Stimulated activated effector memory CD8-positive, alpha-beta T cell treated with anti-CD3 and anti-CD28 coated beads, Interleukin-12 subunit alpha, Interleukin-12 subunit beta, amount 100 ng/mL, for 72 hours (primary cell): ENCODE results near the gene GSDME.

Experiments used
- ATAC-seq: fragments of 150-1000 bp; cut with Tn5 transposase; 2 replicates; pipeline ENCODE4 v1.10.0; 2021
- DNase-seq, 2 donors: peaks; one replicate each; pipeline ENCODE4 v3.0.0; 2021 to 2022; ENCODE audit warnings: low spot score in 2 of 2
- H3K27ac Mint-ChIP-seq: one replicate; pipeline ENCODE4 v1.8.0; 2022; ENCODE audit warnings: mild to moderate bottlenecking, mixed read lengths
- H3K36me3 Mint-ChIP-seq: one replicate; pipeline ENCODE4 v1.8.0; 2022; ENCODE audit warnings: mild to moderate bottlenecking, mixed read lengths
- H3K4me1 Mint-ChIP-seq: one replicate; pipeline ENCODE4 v1.8.0; 2022; ENCODE audit warnings: mixed read lengths
- H3K4me3 Mint-ChIP-seq: one replicate; pipeline ENCODE4 v1.8.0; 2022; ENCODE audit warnings: mild to moderate bottlenecking, mixed read lengths
- H3K9me3 Mint-ChIP-seq: one replicate; pipeline ENCODE4 v1.8.0; 2022; ENCODE audit warnings: mixed read lengths

The GSDME gene

GRCh38 chr7:24692592-24692991 lies 64.7 kb downstream of the GSDME start:
- ATAC-seq = no peak
- DNase-seq = no peak
- Mint-ChIP-seq H3K4me1 (no peaks in the 10 kb centered on the region), H3K27ac (no peak overlapping the region), H3K36me3 (peaks cover 10% of the 10 kb centered on the region), H3K9me3 (no peaks in the 10 kb centered on the region), H3K4me3 (no peak overlapping the region)

- ATAC-seq (no peak), DNase-seq (no peak)
- no peak overlapping the region for H3K4me3 Mint-ChIP-seq
- H3K9me3 Mint-ChIP-seq = no peaks in the 10 kb centered on the region
- H3K36me3 Mint-ChIP-seq = peaks cover 11% of the 10 kb centered on the region
- peaks cover under 1% of the 10 kb centered on the region for H3K4me1 Mint-ChIP-seq
- H3K27ac Mint-ChIP-seq = no peak overlapping the region
Observed at GRCh38 chr7:24690251-24690650, 67.0 kb downstream of the GSDME start.

GRCh38 chr7:24685708-24686107 lies 71.6 kb downstream of the GSDME start:
- ATAC-seq (no peak), DNase-seq (no peak)
- Mint-ChIP-seq H3K9me3 (no peaks in the 10 kb centered on the region), H3K27ac (no peak overlapping the region), H3K4me1 (peaks cover 6% of the 10 kb centered on the region), H3K4me3 (no peak overlapping the region), H3K36me3 (peaks cover 11% of the 10 kb centered on the region)

- peak overlapping the region; percentile 4 for H3K27ac Mint-ChIP-seq
- ATAC-seq (no peak), DNase-seq (no peak)
- no peaks in the 10 kb centered on the region for H3K36me3 Mint-ChIP-seq
- H3K9me3 Mint-ChIP-seq = no peaks in the 10 kb centered on the region
- H3K4me1 Mint-ChIP-seq = no peaks in the 10 kb centered on the region
- no peak overlapping the region for H3K4me3 Mint-ChIP-seq
Observed at GRCh38 chr7:24670782-24671181, 86.5 kb downstream of the GSDME start.

GRCh38 chr7:24669971-24670591 lies 87.2 kb downstream of the GSDME start:
- no peaks in the 10 kb centered on the region for H3K9me3 Mint-ChIP-seq
- no peak for DNase-seq
- no peak for ATAC-seq
- no peak overlapping the region for H3K4me3 Mint-ChIP-seq
- H3K4me1 Mint-ChIP-seq = no peaks in the 10 kb centered on the region
- no peaks in the 10 kb centered on the region for H3K36me3 Mint-ChIP-seq
- H3K27ac Mint-ChIP-seq = peak overlapping the region; percentile 4

- Mint-ChIP-seq H3K27ac (no peak overlapping the region), H3K4me1 (no peaks in the 10 kb centered on the region), H3K36me3 (peaks cover 6% of the 10 kb centered on the region), H3K9me3 (no peaks in the 10 kb centered on the region), H3K4me3 (no peak overlapping the region)
- no peak for DNase-seq
- ATAC-seq = no peak
Observed at GRCh38 chr7:24668927-24669635, 88.2 kb downstream of the GSDME start.

- Mint-ChIP-seq H3K27ac (no peak overlapping the region), H3K9me3 (no peaks in the 10 kb centered on the region), H3K4me1 (no peaks in the 10 kb centered on the region), H3K4me3 (no peak overlapping the region), H3K36me3 (peaks cover 6% of the 10 kb centered on the region)
- no peak for ATAC-seq
- DNase-seq = peak; percentile 23 to 62
Observed at GRCh38 chr7:24665564-24666294, 91.5 kb downstream of the GSDME start.

GRCh38 chr7:24660546-24660945 lies 96.7 kb downstream of the GSDME start:
- Mint-ChIP-seq H3K4me1 (no peaks in the 10 kb centered on the region), H3K4me3 (no peak overlapping the region), H3K9me3 (no peaks in the 10 kb centered on the region), H3K36me3 (peaks cover 6% of the 10 kb centered on the region), H3K27ac (no peak overlapping the region)
- no peak for ATAC-seq
- DNase-seq = no peak

- Mint-ChIP-seq H3K9me3 (no peaks in the 10 kb centered on the region), H3K4me3 (no peak overlapping the region), H3K4me1 (no peaks in the 10 kb centered on the region), H3K27ac (no peak overlapping the region), H3K36me3 (peaks cover 2% of the 10 kb centered on the region)
- DNase-seq (no peak), ATAC-seq (no peak)
Observed at GRCh38 chr7:24659505-24659904, 97.8 kb downstream of the GSDME start.

GRCh38 chr7:24657980-24658379 lies 99.3 kb downstream of the GSDME start:
- Mint-ChIP-seq H3K27ac (no peak overlapping the region), H3K4me3 (no peak overlapping the region), H3K4me1 (no peaks in the 10 kb centered on the region), H3K36me3 (no peaks in the 10 kb centered on the region), H3K9me3 (no peaks in the 10 kb centered on the region)
- ATAC-seq (no peak), DNase-seq (no peak)

GRCh38 chr7:24656608-24657007 lies 100.7 kb downstream of the GSDME start:
- H3K9me3 Mint-ChIP-seq = no peaks in the 10 kb centered on the region
- no peaks in the 10 kb centered on the region for H3K36me3 Mint-ChIP-seq
- no peak overlapping the region for H3K27ac Mint-ChIP-seq
- DNase-seq (no peak), ATAC-seq (no peak)
- no peaks in the 10 kb centered on the region for H3K4me1 Mint-ChIP-seq
- no peak overlapping the region for H3K4me3 Mint-ChIP-seq

- no peak overlapping the region for H3K4me3 Mint-ChIP-seq
- no peaks in the 10 kb centered on the region for H3K4me1 Mint-ChIP-seq
- ATAC-seq (no peak), DNase-seq (no peak)
- H3K9me3 Mint-ChIP-seq = no peaks in the 10 kb centered on the region
- H3K36me3 Mint-ChIP-seq = peaks cover 6% of the 10 kb centered on the region
- no peak overlapping the region for H3K27ac Mint-ChIP-seq
Observed at GRCh38 chr7:24654305-24654704, 103.0 kb downstream of the GSDME start.

- no peaks in the 10 kb centered on the region for H3K4me1 Mint-ChIP-seq
- H3K27ac Mint-ChIP-seq = no peak overlapping the region
- H3K4me3 Mint-ChIP-seq = peak overlapping the region; percentile 14
- ATAC-seq = no peak
- peaks cover 6% of the 10 kb centered on the region for H3K36me3 Mint-ChIP-seq
- DNase-seq = no peak
- no peaks in the 10 kb centered on the region for H3K9me3 Mint-ChIP-seq
Observed at GRCh38 chr7:24653316-24654085, 103.8 kb downstream of the GSDME start.

GRCh38 chr7:24652251-24652939 lies 104.9 kb downstream of the GSDME start:
- Mint-ChIP-seq H3K4me3 (no peak overlapping the region), H3K27ac (no peak overlapping the region), H3K4me1 (no peaks in the 10 kb centered on the region), H3K9me3 (no peaks in the 10 kb centered on the region), H3K36me3 (peaks cover 6% of the 10 kb centered on the region)
- ATAC-seq (no peak), DNase-seq (no peak)
